HG02642 (cell line): ENCODE measurements around the gene POLR1D.

Source experiments
- ATAC-seq: cut with Tn5 transposase; IDR thresholded peaks from one replicate; pipeline ENCODE4 v1.9.1; 2021; ENCODE audit warnings: mild to moderate bottlenecking; ENCODE audit not compliant: unreplicated experiment, poor library complexity

The POLR1D gene

GRCh38 chr13:27637289-27637626 lies 15.6 kb downstream of the POLR1D start:
- no peak for ATAC-seq

- ATAC-seq = no peak
These were observed 16.3 kb downstream of the POLR1D start for GRCh38 chr13:27638001-27638400.

GRCh38 chr13:27638521-27638920 lies 16.8 kb downstream of the POLR1D start:
- ATAC-seq = no peak

- ATAC-seq = no peak
These were observed 17.5 kb downstream of the POLR1D start for GRCh38 chr13:27639186-27639585.

- no peak for ATAC-seq
These were observed 20.2 kb downstream of the POLR1D start for GRCh38 chr13:27641711-27642502.

- no peak for ATAC-seq
These were observed 21.8 kb downstream of the POLR1D start for GRCh38 chr13:27643334-27644132.

- no peak for ATAC-seq
These were observed 22.6 kb downstream of the POLR1D start for GRCh38 chr13:27644302-27644701.

GRCh38 chr13:27650312-27650711 lies 28.6 kb downstream of the POLR1D start:
- ATAC-seq = no peak

- ATAC-seq = no peak
These were observed 32.4 kb downstream of the POLR1D start for GRCh38 chr13:27654059-27654458.

GRCh38 chr13:27654816-27655215 lies 33.1 kb downstream of the POLR1D start:
- no peak for ATAC-seq

- ATAC-seq = no peak
These were observed 36.0 kb downstream of the POLR1D start for GRCh38 chr13:27657724-27658123.

GRCh38 chr13:27658546-27658945 lies 36.9 kb downstream of the POLR1D start:
- no peak for ATAC-seq

GRCh38 chr13:27659145-27659865 lies 37.6 kb downstream of the POLR1D start:
- ATAC-seq = no peak

- no peak for ATAC-seq
These were observed 38.8 kb downstream of the POLR1D start for GRCh38 chr13:27660511-27660910.

- ATAC-seq = no peak
These were observed 39.3 kb downstream of the POLR1D start for GRCh38 chr13:27661017-27661416.

GRCh38 chr13:27662738-27663470 lies 41.2 kb downstream of the POLR1D start:
- ATAC-seq = no peak

GRCh38 chr13:27663947-27664346 lies 42.3 kb downstream of the POLR1D start:
- no peak for ATAC-seq

GRCh38 chr13:27665333-27665732 lies 43.6 kb downstream of the POLR1D start:
- no peak for ATAC-seq

- ATAC-seq = no peak
These were observed 44.1 kb downstream of the POLR1D start for GRCh38 chr13:27665761-27666160.

GRCh38 chr13:27666951-27667350 lies 45.3 kb downstream of the POLR1D start:
- ATAC-seq = no peak
